ENCODE results near the gene CELF6. TPM values are rescaled to one million over a fixed set of nuclear protein-coding genes. Genes with fewer than 3 reads are reported as not detected.
A peak's percentile ranks its signal among the peaks of the same experiment; 100 is the strongest.

The CELF6 gene
- total and polyA plus RNA-seq, 2 experiments from 2014 or later = 0.14 TPM; not detected in 1

GRCh38 chr15:72271895-72272212 lies 48.1 kb downstream of the CELF6 start:
- peak; percentile 9 for ATAC-seq
- peaks cover 4% of the 10 kb centered on the region; the same call in 2 of the 3 replicates for H3K36me3 Mint-ChIP-seq (ENCODE audit: low read depth)
- no peak overlapping the region for H3K27ac Mint-ChIP-seq

More at GRCh38 chr15:72271895-72272212, 48.1 kb downstream of the CELF6 start:
- H3K27me3 Mint-ChIP-seq (ENCODE audit: insufficient read depth, low read depth, poor library complexity) = peaks cover 6% of the 10 kb centered on the region
- TF ChIP-seq JUNB (IDR thresholded peaks at IDR 0.05; ENCODE audit: unreplicated experiment) (no peak), ZNF114 (CRISPR knock-in tag; IDR thresholded peaks at IDR 0.05) (no peak), EZH2phosphoT487 (IDR thresholded peaks at IDR 0.05; ENCODE audit: unreplicated experiment) (no peak), CTCF (conservative IDR thresholded peaks at IDR 0.05; ENCODE audit: low read depth in 2 of 2) (no peak), ETS1 (IDR thresholded peaks at IDR 0.05) (no peak), ZNF462 (CRISPR knock-in tag; IDR thresholded peaks at IDR 0.05) (no peak), POLR2AphosphoS5 (IDR thresholded peaks at IDR 0.05; ENCODE audit: low read depth) (no peak), CREB1 (CRISPR knock-in tag; IDR thresholded peaks at IDR 0.05; ENCODE audit: low read depth) (no peak), EZH2 (IDR thresholded peaks at IDR 0.05; ENCODE audit: low read depth, unreplicated experiment) (no peak), NANOG (IDR thresholded peaks at IDR 0.05; ENCODE audit: borderline replicate concordance) (no peak), REST (IDR thresholded peaks at IDR 0.05; ENCODE audit: unreplicated experiment) (no peak), STAT1 (IDR thresholded peaks at IDR 0.05; ENCODE audit: unreplicated experiment) (no peak)
- peaks cover 14% of the 10 kb centered on the region for H3K4me1 Mint-ChIP-seq
- H3K36me3 ChIP-seq (ENCODE audit: insufficient read depth) = no peaks in the 10 kb centered on the region
- peak; percentile 48 for DNase-seq (ENCODE audit: low spot score)
- no peaks in the 10 kb centered on the region for H3K9me2 ChIP-seq (ENCODE audit: insufficient read depth)
- no peaks in the 10 kb centered on the region for H3K27me3 ChIP-seq (ENCODE audit: insufficient read depth)
- H3K4me2 ChIP-seq = peak overlapping the region; percentile 84
- peaks cover 15% of the 10 kb centered on the region for H3K79me2 ChIP-seq (replicated peaks; ENCODE audit: insufficient read depth)
- H3K4me3 ChIP-seq = peak overlapping the region; percentile 90
- peaks cover 7% of the 10 kb centered on the region; the same call in 1 of the 2 replicates for H3K4me1 ChIP-seq (ENCODE audit: insufficient read depth)
- H3K27ac ChIP-seq (ENCODE audit: low read depth) = no peak overlapping the region
- peak overlapping the region; percentile 89 for H3K4me3 Mint-ChIP-seq
- peak overlapping the region; percentile 84; the same call in 1 of the 2 replicates for H2AFZ ChIP-seq
- peaks cover 18% of the 10 kb centered on the region for H4K20me1 ChIP-seq (replicated peaks; ENCODE audit: insufficient read depth)
- no peaks in the 10 kb centered on the region; the same call in 1 of the 2 replicates for H3F3A ChIP-seq (replicated peaks; ENCODE audit: low read depth)
- H3K9me3 Mint-ChIP-seq = no peaks in the 10 kb centered on the region
